Measurements from ENCODE around the gene POLQ. TPM values are rescaled to one million over a fixed set of nuclear protein-coding genes. Genes with fewer than 3 reads are reported as not detected.

The POLQ gene
- total and polyA plus RNA-seq, 4 donors = 0.10 to 13.2 (median 0.22) TPM

DNA sequence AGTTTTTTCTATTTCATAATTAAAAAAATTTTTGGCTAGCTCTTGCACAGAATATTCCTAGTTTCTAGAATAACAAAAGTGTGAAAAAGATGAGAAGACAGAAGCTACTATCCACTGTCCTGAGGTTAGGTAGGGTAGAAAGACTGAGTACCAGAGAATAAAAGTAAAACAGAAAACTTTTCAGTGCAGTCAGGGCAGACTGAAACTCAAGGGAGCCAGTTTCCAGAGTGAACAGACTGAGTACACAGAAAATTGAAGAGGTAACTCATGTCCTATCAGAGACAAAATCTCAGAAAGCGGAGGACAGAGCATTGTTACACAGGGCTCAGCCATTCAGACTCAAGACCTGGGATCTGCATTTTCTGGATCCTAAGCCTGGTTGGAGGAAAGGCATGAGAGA is 38.6 kb upstream of the POLQ start:
- H3K36me3 ChIP-seq (ENCODE audit: control insufficient read depth in 4 of 4, insufficient read depth in 3 of 4, low read depth in 1 of 4, low read length in 3 of 4) = no peaks in the 10 kb centered on the region
- no peaks in the 10 kb centered on the region for H3K27me3 ChIP-seq (ENCODE audit: control insufficient read depth in 4 of 4, insufficient read depth in 4 of 4, low read length in 3 of 4)
- WGBS = 94% methylated on average over 1 of the region's 1 CpG
- H3K9me3 ChIP-seq (ENCODE audit: control insufficient read depth in 4 of 4, low read length in 3 of 4) = no peaks in the 10 kb centered on the region
- no peak overlapping the region for H3K27ac ChIP-seq (ENCODE audit: low read depth in 1 of 2, low read length in 2 of 2)
- no peak overlapping the region for H3K4me3 ChIP-seq (ENCODE audit: low read depth in 1 of 3, low read length in 3 of 3)
- TF ChIP-seq, protein P1, sequence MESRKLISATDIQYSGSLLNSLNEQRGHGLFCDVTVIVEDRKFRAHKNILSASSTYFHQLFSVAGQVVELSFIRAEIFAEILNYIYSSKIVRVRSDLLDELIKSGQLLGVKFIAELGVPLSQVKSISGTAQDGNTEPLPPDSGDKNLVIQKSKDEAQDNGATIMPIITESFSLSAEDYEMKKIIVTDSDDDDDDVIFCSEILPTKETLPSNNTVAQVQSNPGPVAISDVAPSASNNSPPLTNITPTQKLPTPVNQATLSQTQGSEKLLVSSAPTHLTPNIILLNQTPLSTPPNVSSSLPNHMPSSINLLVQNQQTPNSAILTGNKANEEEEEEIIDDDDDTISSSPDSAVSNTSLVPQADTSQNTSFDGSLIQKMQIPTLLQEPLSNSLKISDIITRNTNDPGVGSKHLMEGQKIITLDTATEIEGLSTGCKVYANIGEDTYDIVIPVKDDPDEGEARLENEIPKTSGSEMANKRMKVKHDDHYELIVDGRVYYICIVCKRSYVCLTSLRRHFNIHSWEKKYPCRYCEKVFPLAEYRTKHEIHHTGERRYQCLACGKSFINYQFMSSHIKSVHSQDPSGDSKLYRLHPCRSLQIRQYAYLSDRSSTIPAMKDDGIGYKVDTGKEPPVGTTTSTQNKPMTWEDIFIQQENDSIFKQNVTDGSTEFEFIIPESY (IDR thresholded peaks at IDR 0.05) = no peak
- TF ChIP-seq GABPA (IDR thresholded peaks at IDR 0.05 in 1 of 2, conservative IDR thresholded peaks at IDR 0.05 in 1 of 2) (no peak), FOXA1 (IDR thresholded peaks at IDR 0.05) (no peak), JUND (IDR thresholded peaks at IDR 0.05) (no peak), NR2F2 (IDR thresholded peaks at IDR 0.05) (no peak), HNF4G (IDR thresholded peaks at IDR 0.05) (no peak), RXRA (IDR thresholded peaks at IDR 0.05) (no peak), TAF1 (conservative IDR thresholded peaks at IDR 0.05) (no peak), FOXA2 (IDR thresholded peaks at IDR 0.05) (no peak), SP1 (IDR thresholded peaks at IDR 0.05) (no peak), YY1 (IDR thresholded peaks at IDR 0.05) (no peak), HNF4A (conservative IDR thresholded peaks at IDR 0.05) (no peak)
- TF ChIP-seq, protein P2, sequence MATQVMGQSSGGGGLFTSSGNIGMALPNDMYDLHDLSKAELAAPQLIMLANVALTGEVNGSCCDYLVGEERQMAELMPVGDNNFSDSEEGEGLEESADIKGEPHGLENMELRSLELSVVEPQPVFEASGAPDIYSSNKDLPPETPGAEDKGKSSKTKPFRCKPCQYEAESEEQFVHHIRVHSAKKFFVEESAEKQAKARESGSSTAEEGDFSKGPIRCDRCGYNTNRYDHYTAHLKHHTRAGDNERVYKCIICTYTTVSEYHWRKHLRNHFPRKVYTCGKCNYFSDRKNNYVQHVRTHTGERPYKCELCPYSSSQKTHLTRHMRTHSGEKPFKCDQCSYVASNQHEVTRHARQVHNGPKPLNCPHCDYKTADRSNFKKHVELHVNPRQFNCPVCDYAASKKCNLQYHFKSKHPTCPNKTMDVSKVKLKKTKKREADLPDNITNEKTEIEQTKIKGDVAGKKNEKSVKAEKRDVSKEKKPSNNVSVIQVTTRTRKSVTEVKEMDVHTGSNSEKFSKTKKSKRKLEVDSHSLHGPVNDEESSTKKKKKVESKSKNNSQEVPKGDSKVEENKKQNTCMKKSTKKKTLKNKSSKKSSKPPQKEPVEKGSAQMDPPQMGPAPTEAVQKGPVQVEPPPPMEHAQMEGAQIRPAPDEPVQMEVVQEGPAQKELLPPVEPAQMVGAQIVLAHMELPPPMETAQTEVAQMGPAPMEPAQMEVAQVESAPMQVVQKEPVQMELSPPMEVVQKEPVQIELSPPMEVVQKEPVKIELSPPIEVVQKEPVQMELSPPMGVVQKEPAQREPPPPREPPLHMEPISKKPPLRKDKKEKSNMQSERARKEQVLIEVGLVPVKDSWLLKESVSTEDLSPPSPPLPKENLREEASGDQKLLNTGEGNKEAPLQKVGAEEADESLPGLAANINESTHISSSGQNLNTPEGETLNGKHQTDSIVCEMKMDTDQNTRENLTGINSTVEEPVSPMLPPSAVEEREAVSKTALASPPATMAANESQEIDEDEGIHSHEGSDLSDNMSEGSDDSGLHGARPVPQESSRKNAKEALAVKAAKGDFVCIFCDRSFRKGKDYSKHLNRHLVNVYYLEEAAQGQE (IDR thresholded peaks at IDR 0.05) = no peak
- TF ChIP-seq, protein P3, sequence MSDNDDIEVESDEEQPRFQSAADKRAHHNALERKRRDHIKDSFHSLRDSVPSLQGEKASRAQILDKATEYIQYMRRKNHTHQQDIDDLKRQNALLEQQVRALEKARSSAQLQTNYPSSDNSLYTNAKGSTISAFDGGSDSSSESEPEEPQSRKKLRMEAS (IDR thresholded peaks at IDR 0.05) = no peak
- DNase-seq (ENCODE audit: low spot score) = no peak
- H3K4me1 ChIP-seq (ENCODE audit: control insufficient read depth in 4 of 4, insufficient read depth in 4 of 4, low read length in 3 of 4) = no peaks in the 10 kb centered on the region
- no peak overlapping the region for H3K9ac ChIP-seq (ENCODE audit: low read depth in 1 of 2, low read length in 2 of 2)

DNA sequence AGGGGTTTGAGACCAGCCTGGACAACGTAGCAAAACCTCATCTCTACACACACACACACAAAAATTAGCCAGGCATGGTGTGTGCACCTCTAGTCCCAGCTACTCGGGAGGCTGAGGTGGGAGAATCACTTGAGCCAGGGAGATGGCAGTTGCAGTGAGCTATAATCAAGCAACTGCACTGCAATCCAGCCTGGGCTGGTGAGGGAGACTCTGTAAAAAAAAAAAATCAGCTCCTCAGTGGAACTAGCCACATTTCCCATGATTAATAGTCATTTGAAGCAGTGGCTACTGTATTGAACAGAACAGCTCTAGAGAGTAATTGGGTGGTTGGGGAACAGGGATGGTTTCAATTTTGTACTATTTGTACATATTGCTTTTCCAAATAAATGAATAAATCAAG is 35.9 kb upstream of the POLQ start:
- Histone ChIP-seq H3K4me3 (ENCODE audit: low read depth in 1 of 3, low read length in 3 of 3) (no peak overlapping the region), H3K27me3 (ENCODE audit: control insufficient read depth in 4 of 4, insufficient read depth in 4 of 4, low read length in 3 of 4) (no peaks in the 10 kb centered on the region), H3K36me3 (ENCODE audit: control insufficient read depth in 4 of 4, insufficient read depth in 3 of 4, low read depth in 1 of 4, low read length in 3 of 4) (no peaks in the 10 kb centered on the region), H3K9ac (ENCODE audit: low read depth in 1 of 2, low read length in 2 of 2) (no peak overlapping the region), H3K9me3 (ENCODE audit: control insufficient read depth in 4 of 4, low read length in 3 of 4) (no peaks in the 10 kb centered on the region), H3K27ac (ENCODE audit: low read depth in 1 of 2, low read length in 2 of 2) (no peak overlapping the region), H3K4me1 (ENCODE audit: control insufficient read depth in 4 of 4, insufficient read depth in 4 of 4, low read length in 3 of 4) (no peaks in the 10 kb centered on the region)
- 76% methylated on average over 2 of the region's 2 CpGs for WGBS
- DNase-seq (ENCODE audit: low spot score) = no peak
- TF ChIP-seq GABPA (IDR thresholded peaks at IDR 0.05 in 1 of 2, conservative IDR thresholded peaks at IDR 0.05 in 1 of 2) = no peak
- no peak for TF ChIP-seq EGR1 (IDR thresholded peaks at IDR 0.05; ENCODE audit: low read depth in 2 of 2)
- TF ChIP-seq RXRA (IDR thresholded peaks at IDR 0.05) = no peak
- no peak for TF ChIP-seq SP1 (IDR thresholded peaks at IDR 0.05)
- TF ChIP-seq NR2F2 (IDR thresholded peaks at IDR 0.05) = no peak
- TF ChIP-seq YY1 (IDR thresholded peaks at IDR 0.05) = no peak
- TF ChIP-seq, protein P4, sequence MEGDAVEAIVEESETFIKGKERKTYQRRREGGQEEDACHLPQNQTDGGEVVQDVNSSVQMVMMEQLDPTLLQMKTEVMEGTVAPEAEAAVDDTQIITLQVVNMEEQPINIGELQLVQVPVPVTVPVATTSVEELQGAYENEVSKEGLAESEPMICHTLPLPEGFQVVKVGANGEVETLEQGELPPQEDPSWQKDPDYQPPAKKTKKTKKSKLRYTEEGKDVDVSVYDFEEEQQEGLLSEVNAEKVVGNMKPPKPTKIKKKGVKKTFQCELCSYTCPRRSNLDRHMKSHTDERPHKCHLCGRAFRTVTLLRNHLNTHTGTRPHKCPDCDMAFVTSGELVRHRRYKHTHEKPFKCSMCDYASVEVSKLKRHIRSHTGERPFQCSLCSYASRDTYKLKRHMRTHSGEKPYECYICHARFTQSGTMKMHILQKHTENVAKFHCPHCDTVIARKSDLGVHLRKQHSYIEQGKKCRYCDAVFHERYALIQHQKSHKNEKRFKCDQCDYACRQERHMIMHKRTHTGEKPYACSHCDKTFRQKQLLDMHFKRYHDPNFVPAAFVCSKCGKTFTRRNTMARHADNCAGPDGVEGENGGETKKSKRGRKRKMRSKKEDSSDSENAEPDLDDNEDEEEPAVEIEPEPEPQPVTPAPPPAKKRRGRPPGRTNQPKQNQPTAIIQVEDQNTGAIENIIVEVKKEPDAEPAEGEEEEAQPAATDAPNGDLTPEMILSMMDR (IDR thresholded peaks at IDR 0.05; ENCODE audit: low read depth, low read length, missing input control) = no peak
